C4-2B (cell line): ENCODE results near the gene SPRED3.

Experiments
- CTCF ChIP-seq: fragments of 450-650 bp; conservative IDR thresholded peaks from 2 replicates; pipeline ENCODE4 v1.5.1; 2017; ENCODE audit warnings: mild to moderate bottlenecking
- ZFX ChIP-seq: fragments of 450-650 bp; IDR thresholded peaks from 2 replicates; pipeline ENCODE4 v1.6.1; 2017

GRCh38 chr19:38443458-38443999 is 55.0 kb downstream of the SPRED3 start:
- no peak for TF ChIP-seq CTCF
- TF ChIP-seq ZFX = no peak
